Endometrial microvascular endothelial cells (primary cell): ENCODE results near the gene PCNT. TPM values are rescaled to one million over a fixed set of nuclear protein-coding genes. Genes with fewer than 3 reads are reported as not detected.

Experiments
- in situ Hi-C: cut with HindIII; loops from 2 replicates; pipeline ENCODE4 v1.10.0; 2017; ENCODE audit warnings: low sequenced_read_pairs, low pct_unique_long_range_greater_than_20kb; ENCODE audit errors: inconsistent ontology term
- total RNA-seq: library from RNA; depleted of rRNA; stranded (reverse); fragments of >200 nt; gene quantifications from one replicate; pipeline ENCODE4 v1.2.3, GENCODE V29; 2015; ENCODE audit errors: inconsistent ontology term

The PCNT gene
- total RNA-seq, 1 donor from 2014 or later, result 17.8 TPM

- in situ Hi-C loops, result no loop called here
Observed at GRCh38 chr21:46325073-46325912, 1.3 kb downstream of the PCNT start.

GRCh38 chr21:46326110-46326703, 2.3 kb downstream of the PCNT start:
- in situ Hi-C loops, result no loop called here

- in situ Hi-C loops, result no loop called here
Observed at GRCh38 chr21:46327711-46328110, 3.8 kb downstream of the PCNT start.

GRCh38 chr21:46328151-46328550, 4.2 kb downstream of the PCNT start:
- in situ Hi-C loops, result no loop called here

- in situ Hi-C loops, result no loop called here
Observed at GRCh38 chr21:46329796-46330195, 5.8 kb downstream of the PCNT start.

GRCh38 chr21:46334351-46335140, 10.6 kb downstream of the PCNT start:
- in situ Hi-C loops, result no loop called here

GRCh38 chr21:46336603-46337002, 12.6 kb downstream of the PCNT start:
- in situ Hi-C loops, result no loop called here

- in situ Hi-C loops, result no loop called here
Observed at GRCh38 chr21:46340998-46341397, 17.0 kb downstream of the PCNT start.

GRCh38 chr21:46344219-46344915, 20.4 kb downstream of the PCNT start:
- in situ Hi-C loops, result no loop called here

GRCh38 chr21:46345861-46346260, 21.9 kb downstream of the PCNT start:
- in situ Hi-C loops, result no loop called here

- in situ Hi-C loops, result no loop called here
Observed at GRCh38 chr21:46346296-46347202, 22.6 kb downstream of the PCNT start.

GRCh38 chr21:46347203-46347550, 23.2 kb downstream of the PCNT start:
- in situ Hi-C loops, result no loop called here

GRCh38 chr21:46347791-46348381, 23.9 kb downstream of the PCNT start:
- in situ Hi-C loops, result no loop called here

GRCh38 chr21:46349134-46349760, 25.3 kb downstream of the PCNT start:
- in situ Hi-C loops, result no loop called here

GRCh38 chr21:46350571-46350970, 26.6 kb downstream of the PCNT start:
- in situ Hi-C loops, result no loop called here

GRCh38 chr21:46350981-46351380, 27.0 kb downstream of the PCNT start:
- in situ Hi-C loops, result no loop called here

- in situ Hi-C loops, result no loop called here
Observed at GRCh38 chr21:46351476-46352163, 27.7 kb downstream of the PCNT start.
